Pancreas (tissue), 10 donors: Measurements from ENCODE around the gene MYH10. TPM values are rescaled to one million over a fixed set of nuclear protein-coding genes. Genes with fewer than 3 reads are reported as not detected.

Experiments
- ATAC-seq, 4 donors: fragments of 200-7000 bp; cut with Tn5 transposase; one replicate each; pipeline versions ENCODE4 v1.8.0 to v1.9.1; 2020; ENCODE audit warnings: mild to moderate bottlenecking in 4 of 4, moderate library complexity in 4 of 4
- DNase-seq, 6 donors: peaks; one replicate each; pipeline ENCODE4 v3.0.0-alpha.2; 2020
- FAIRE-seq: peaks from 2 replicates; lab custom pipeline; 2012; peaks lifted over from hg19 to GRCh38; lab: Jason Lieb, UNC
- H3K27ac ChIP-seq, 4 donors: fragments of 200-600 bp; sonication (generic); 1 replicate in 3 of 4; 2 replicates in 1 of 4; pipeline versions ENCODE4 v1.5.0 to v1.8.0; 2020
- H3K27me3 ChIP-seq, 4 donors: fragments of 200-600 bp; one replicate each; pipeline ENCODE4 v1.8.0; 2021
- H3K36me3 ChIP-seq, 3 donors: fragments of 200-600 bp; sonication (generic) in 1 of 3; one replicate each; pipeline versions ENCODE4 v1.5.0 to v1.8.0; 2020 to 2021
- H3K4me1 ChIP-seq, 3 donors: fragments of 200-600 bp; one replicate each; pipeline ENCODE4 v1.8.0; 2021
- H3K4me3 ChIP-seq, 4 donors: fragments of 200-600 bp; sonication (generic) in 2 of 4; one replicate each; pipeline versions ENCODE4 v1.5.0 to v1.8.0; 2020 to 2021
- H3K9me3 ChIP-seq, 4 donors: fragments of 200-600 bp; one replicate each; pipeline ENCODE4 v1.8.0; 2021
- WGBS, 2 donors: extraction: QIAGEN DNeasy Blood & Tissue Kit; methylation state at CpG; one replicate each; pipeline ENCODE4 v1.1.7; 2013; 5-methylcytosine and 5-hydroxymethylcytosine counted together
- intact Hi-C, 3 donors: fragments of 100-400 bp; cut with DNase I; formaldehyde crosslinking; loops; one replicate each; pipeline versions ENCODE4 v1.11.1 to v1.14.2; 2022
- polyA plus RNA-seq, 2 donors: library from polyadenylated mRNA; stranded (reverse); fragments of 200-250 nt; gene quantifications; one replicate each; pipeline ENCODE4 v1.2.3, GENCODE V29; 2013
- total RNA-seq, 6 donors: library from RNA; stranded (reverse); fragmentation: NEBNext Ultra II Directional in 4 of 6; extraction: Animal tissue kit (Norgen Biotek cat#: 25700) in 4 of 6; gene quantifications; one replicate each; pipeline versions ENCODE4 v1.2.1 to v1.2.4, GENCODE V29; 2021 to 2023
- TF ChIP-seq, protein P1 (sequence below), 4 donors: fragments of 200-600 bp; sonication (generic) in 3 of 4; IDR thresholded peaks; one replicate each; pipeline versions ENCODE4 v1.5.0 to v1.8.0; 2021; ENCODE audit warnings: antibody characterized with exemption in 4 of 4
- donor health status: healthy with polysubstance abuse.
- donor health status: DM: no; HTN: no; CAD: no; lungs with moderate emphysema.
- donor health status: DM: no; HTN: no; CAD: no.
- donor health status: control.
- donor health status: control.
- donor health status: Bipolar disorder and iron deficiency.
- donor health status: DM: yes; HTN: yes; CAD: no.
- donor health status: DM: no; HTN: no; CAD: no.
- donor health status: DM: no; HTN: no; CAD: no.
- donor health status: DM: yes; HTN: yes; CAD: no.

MYH10 gene
- total and polyA plus RNA-seq, 8 donors, result 4.6 to 28.0 (median 11.3) TPM

DNA sequence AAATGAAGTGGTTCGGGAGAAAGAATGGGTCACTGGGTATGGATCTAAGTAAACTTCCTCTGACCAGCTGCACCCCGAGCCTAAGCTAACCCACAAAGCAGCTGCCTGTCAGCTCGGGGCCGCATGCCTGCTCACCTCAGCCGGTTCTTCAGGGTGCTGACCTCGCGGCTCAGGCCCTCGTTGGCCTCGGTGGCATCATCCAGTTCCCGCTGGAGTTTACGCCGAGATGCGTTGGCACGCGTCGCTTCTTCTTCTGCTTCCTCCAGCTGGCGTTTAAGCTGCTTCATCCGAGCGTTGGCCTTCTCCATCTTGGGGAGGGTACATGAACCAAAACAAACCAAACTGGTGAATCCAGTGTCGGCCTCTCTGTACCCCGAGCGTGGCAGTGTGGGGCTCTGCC, 153.8 kb downstream of the MYH10 start:
- Histone ChIP-seq H3K27me3 (no peaks in the 10 kb centered on the region), H3K9me3 (no peaks in the 10 kb centered on the region), H3K36me3 (peaks cover 0 to 50% (median 8%) of the 10 kb centered on the region in 3 donors), H3K4me3 (no peak overlapping the region), H3K4me1 (no peaks in the 10 kb centered on the region), H3K27ac (no peak overlapping the region)
- no peak for DNase-seq
- WGBS, 2 donors, result 95 to 96% methylated on average over 21 to 22 of the region's 22 CpGs
- no peak for FAIRE-seq
- ATAC-seq, result no peak
- intact Hi-C loops, result no loop called here
- TF ChIP-seq, protein P1, sequence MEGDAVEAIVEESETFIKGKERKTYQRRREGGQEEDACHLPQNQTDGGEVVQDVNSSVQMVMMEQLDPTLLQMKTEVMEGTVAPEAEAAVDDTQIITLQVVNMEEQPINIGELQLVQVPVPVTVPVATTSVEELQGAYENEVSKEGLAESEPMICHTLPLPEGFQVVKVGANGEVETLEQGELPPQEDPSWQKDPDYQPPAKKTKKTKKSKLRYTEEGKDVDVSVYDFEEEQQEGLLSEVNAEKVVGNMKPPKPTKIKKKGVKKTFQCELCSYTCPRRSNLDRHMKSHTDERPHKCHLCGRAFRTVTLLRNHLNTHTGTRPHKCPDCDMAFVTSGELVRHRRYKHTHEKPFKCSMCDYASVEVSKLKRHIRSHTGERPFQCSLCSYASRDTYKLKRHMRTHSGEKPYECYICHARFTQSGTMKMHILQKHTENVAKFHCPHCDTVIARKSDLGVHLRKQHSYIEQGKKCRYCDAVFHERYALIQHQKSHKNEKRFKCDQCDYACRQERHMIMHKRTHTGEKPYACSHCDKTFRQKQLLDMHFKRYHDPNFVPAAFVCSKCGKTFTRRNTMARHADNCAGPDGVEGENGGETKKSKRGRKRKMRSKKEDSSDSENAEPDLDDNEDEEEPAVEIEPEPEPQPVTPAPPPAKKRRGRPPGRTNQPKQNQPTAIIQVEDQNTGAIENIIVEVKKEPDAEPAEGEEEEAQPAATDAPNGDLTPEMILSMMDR (IDR thresholded peaks at IDR 0.05), result no peak

DNA sequence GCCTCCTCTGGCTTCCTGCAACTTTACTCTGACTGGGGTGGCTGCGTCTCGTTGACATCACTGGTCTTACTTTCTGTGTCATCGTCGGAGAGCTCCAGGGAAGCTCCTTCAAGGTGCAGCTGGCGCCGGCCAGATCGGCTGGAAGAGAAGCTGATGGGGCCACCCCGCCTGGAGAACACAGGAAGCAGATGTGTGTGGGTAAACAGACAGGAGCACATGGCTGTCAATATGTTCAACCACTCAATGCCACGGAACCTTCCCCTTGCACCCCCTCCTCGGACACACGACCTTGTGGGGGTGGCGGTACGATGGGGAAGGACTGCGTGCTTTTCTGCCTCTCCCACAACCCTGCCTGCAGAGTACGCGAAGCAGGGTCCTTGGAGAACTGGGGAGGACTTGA, 154.7 kb downstream of the MYH10 start:
- Histone ChIP-seq H3K4me1 (no peaks in the 10 kb centered on the region), H3K27ac (no peak overlapping the region), H3K36me3 (peaks cover 0 to 53% (median 8%) of the 10 kb centered on the region in 3 donors), H3K9me3 (no peaks in the 10 kb centered on the region), H3K4me3 (no peak overlapping the region), H3K27me3 (no peaks in the 10 kb centered on the region)
- TF ChIP-seq, protein P1 (IDR thresholded peaks at IDR 0.05), result no peak
- DNase-seq, result no peak
- intact Hi-C loops, result no loop called here
- FAIRE-seq, result no peak
- ATAC-seq, result peak in 2 of 4 donors; percentile 14 to 26
- 85 to 87% methylated on average over 16 of the region's 16 CpGs for WGBS, 2 donors

DNA sequence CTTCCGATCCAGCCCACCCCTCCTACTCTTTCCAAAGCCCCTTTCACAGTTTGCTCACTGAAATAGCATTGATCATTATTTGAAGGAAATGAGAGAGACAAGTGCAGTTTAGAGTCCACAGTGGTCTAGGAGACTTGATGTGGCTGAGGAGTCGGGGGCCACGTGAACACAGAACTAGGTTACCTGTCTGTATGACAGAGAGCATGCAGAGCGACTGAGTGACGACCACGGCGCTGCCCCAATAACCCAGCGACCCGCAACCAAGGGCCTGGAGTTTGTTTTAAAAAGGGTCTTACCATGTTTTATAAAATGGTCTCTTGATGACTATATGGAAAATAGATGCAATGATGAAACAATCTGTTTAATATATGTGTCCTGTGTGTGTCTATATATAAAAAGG, 155.3 kb downstream of the MYH10 start:
- ATAC-seq, result no peak
- no peak overlapping the region for H3K27ac ChIP-seq
- FAIRE-seq, result no peak
- TF ChIP-seq, protein P1 (IDR thresholded peaks at IDR 0.05), result no peak
- no peaks in the 10 kb centered on the region for H3K9me3 ChIP-seq
- no peaks in the 10 kb centered on the region for H3K4me1 ChIP-seq
- no peak for DNase-seq
- intact Hi-C loops, result no loop called here
- H3K27me3 ChIP-seq, result no peaks in the 10 kb centered on the region
- H3K4me3 ChIP-seq, result no peak overlapping the region
- H3K36me3 ChIP-seq, result peaks cover 0 to 50% (median 8%) of the 10 kb centered on the region in 3 donors
- 97 to 98% methylated on average over 9 of the region's 9 CpGs for WGBS, 2 donors

DNA sequence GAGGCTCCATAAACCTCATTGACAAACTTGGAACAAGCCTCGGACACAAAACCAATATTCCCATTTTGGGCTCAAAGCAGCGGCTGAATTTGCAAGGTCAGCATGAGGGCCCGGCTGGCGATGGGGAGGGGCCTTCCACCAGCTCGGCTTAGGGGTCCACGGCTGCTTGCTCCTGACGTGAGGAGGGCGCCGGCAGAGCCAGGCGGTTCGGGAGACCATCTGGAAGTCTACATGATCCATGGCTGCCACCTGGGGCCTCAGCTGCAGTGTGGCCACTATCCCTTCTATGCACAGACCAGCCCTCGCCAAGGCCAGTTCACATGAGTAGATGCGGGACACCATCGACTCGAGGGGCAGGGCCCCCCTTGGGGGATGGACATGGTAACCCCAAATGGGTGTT, 155.7 kb downstream of the MYH10 start:
- Histone ChIP-seq H3K27ac (no peak overlapping the region), H3K4me1 (no peaks in the 10 kb centered on the region), H3K4me3 (no peak overlapping the region), H3K9me3 (no peaks in the 10 kb centered on the region), H3K27me3 (no peaks in the 10 kb centered on the region), H3K36me3 (peaks cover 0 to 46% (median 8%) of the 10 kb centered on the region in 3 donors)
- no peak for ATAC-seq
- TF ChIP-seq, protein P1 (IDR thresholded peaks at IDR 0.05), result no peak
- intact Hi-C loops, result no loop called here
- no peak for FAIRE-seq
- DNase-seq, result no peak
- 87 to 90% methylated on average over 15 of the region's 15 CpGs for whole genome bisulfite sequencing, 2 donors

DNA sequence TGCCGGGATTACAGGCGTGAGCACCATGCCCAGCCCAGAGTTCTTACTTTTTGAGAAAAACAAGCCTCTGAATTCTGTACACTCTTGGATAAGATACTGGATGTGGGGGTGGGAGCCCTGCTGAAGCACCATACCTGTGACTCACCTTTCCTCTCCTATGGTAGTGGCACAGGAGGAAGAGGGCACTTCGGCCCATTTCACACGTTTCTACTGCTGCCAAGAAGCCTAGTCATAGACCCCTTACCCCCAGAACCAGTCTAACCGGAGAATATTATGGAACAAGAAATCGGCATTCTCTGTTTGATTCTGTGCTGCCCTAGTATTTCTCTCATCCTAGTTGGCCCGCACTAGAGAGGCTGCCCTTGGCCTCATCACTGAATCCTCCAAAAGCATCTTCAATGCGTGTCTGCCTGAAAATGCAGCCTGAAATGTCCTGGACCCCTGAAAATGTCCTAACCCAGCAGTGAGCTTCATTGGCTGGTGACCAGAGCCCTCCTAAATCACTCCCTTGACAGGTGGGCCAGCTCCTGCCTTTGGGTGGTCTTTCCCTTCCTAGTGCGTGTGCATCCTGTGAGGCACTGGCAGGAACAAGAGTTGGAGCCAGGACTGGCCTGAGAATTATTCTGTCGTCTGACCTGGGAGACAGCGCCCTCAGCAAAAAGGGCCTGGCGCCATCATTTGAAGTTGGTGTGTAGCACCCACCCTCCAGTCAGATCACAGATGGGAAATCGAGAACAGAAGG, 156.9 kb downstream of the MYH10 start:
- intact Hi-C loops, result no loop called here
- ATAC-seq (no peak), DNase-seq (no peak), FAIRE-seq (no peak)
- Histone ChIP-seq H3K4me3 (no peak overlapping the region), H3K36me3 (peaks cover 0 to 42% (median 8%) of the 10 kb centered on the region in 3 donors), H3K9me3 (no peaks in the 10 kb centered on the region), H3K27ac (no peak overlapping the region), H3K27me3 (no peaks in the 10 kb centered on the region), H3K4me1 (no peaks in the 10 kb centered on the region)
- 95 to 96% methylated on average over 13 of the region's 13 CpGs for WGBS, 2 donors
- TF ChIP-seq, protein P1 (IDR thresholded peaks at IDR 0.05), result no peak
